SHP77 (cell line): Measurements from ENCODE around the gene PET100.

ENCODE experiments used
- DNase-seq, 2 experiments: peaks; one replicate each; lab custom pipeline; 2025; lab: John Stamatoyannopoulos, UW

Gene PET100

GRCh38 chr19:7629347-7630054, at the start of gene PET100, which contains the start of gene XAB2:
Gene PET100 (plus strand): TSS chr19:7629793. CDS start chr19:7629834, 41 bp downstream.
Gene XAB2 (minus strand): TSS chr19:7629545. CDS start chr19:7629527, 18 bp downstream.
- DNase-seq, result peak; percentile 97 to 98

GRCh38 chr19:7582446-7582845, 47.1 kb upstream of the PET100 start:
- DNase-seq, result no peak

- DNase-seq, result no peak
These were observed 39.8 kb upstream of the PET100 start for GRCh38 chr19:7589822-7590221.

GRCh38 chr19:7590256-7590655, 39.3 kb upstream of the PET100 start:
- DNase-seq, result no peak

- peak; percentile 39 to 61 for DNase-seq
These were observed 34.0 kb upstream of the PET100 start, which contains the start of gene CAMSAP3 for GRCh38 chr19:7595466-7596133. Gene CAMSAP3 (plus strand): TSS chr19:7595863. CDS start chr19:7596003, 140 bp downstream.

GRCh38 chr19:7596211-7596937, 33.2 kb upstream of the PET100 start:
- DNase-seq, result no peak

GRCh38 chr19:7597689-7598088, 31.9 kb upstream of the PET100 start:
- DNase-seq, result no peak

GRCh38 chr19:7598180-7598579, 31.4 kb upstream of the PET100 start:
- DNase-seq, result no peak

GRCh38 chr19:7600721-7601120, 28.9 kb upstream of the PET100 start:
- no peak for DNase-seq

- no peak for DNase-seq
These were observed 27.2 kb upstream of the PET100 start for GRCh38 chr19:7602240-7602934.

GRCh38 chr19:7602935-7603497, 26.6 kb upstream of the PET100 start:
- DNase-seq, result no peak

- no peak for DNase-seq
These were observed 25.7 kb upstream of the PET100 start for GRCh38 chr19:7603919-7604318.

GRCh38 chr19:7605490-7606222, 23.9 kb upstream of the PET100 start:
- peak; percentile 32 to 41 for DNase-seq

- no peak for DNase-seq
These were observed 23.3 kb upstream of the PET100 start for GRCh38 chr19:7606289-7606688.

- no peak for DNase-seq
These were observed 22.2 kb upstream of the PET100 start for GRCh38 chr19:7607212-7607873.

GRCh38 chr19:7607874-7608560, 21.6 kb upstream of the PET100 start:
- DNase-seq, result no peak

GRCh38 chr19:7610491-7611240, 18.9 kb upstream of the PET100 start:
- no peak for DNase-seq

- DNase-seq, result no peak
These were observed 17.9 kb upstream of the PET100 start for GRCh38 chr19:7611541-7612279.
